PC-3 (cell line): ENCODE results near the gene FRMD5. TPM values are rescaled to one million over a fixed set of nuclear protein-coding genes. Genes with fewer than 3 reads are reported as not detected.
"Not testable (repeated sequence)": the region's sequence is repeated elsewhere in the genome, so short reads cannot be mapped to it uniquely, and the experiment has no call there.

Experiments used
- ATAC-seq: fragments of 200-7000 bp; cut with Tn5 transposase; 2 replicates; pipeline ENCODE4 v1.9.1; 2020; ENCODE audit warnings: mild to moderate bottlenecking, moderate library complexity
- BruUV-seq: library from RNA; stranded (reverse); fragments of 400-500 nt; replicated peaks from 2 replicates; lab custom pipeline; 2021; lab: Mats Ljungman, UMichigan
- CTCF ChIA-PET: fragments of 300-600 bp; sonication (Branson Sonifier 250); formaldehyde crosslinking; loops from one replicate; lab custom pipeline; 2022; ENCODE audit warnings: antibody characterized with exemption; lab: Charles Lee
- POLR2A ChIA-PET: fragments of 300-600 bp; sonication (Branson Sonifier 250); formaldehyde crosslinking; loops from one replicate; lab custom pipeline; 2022; ENCODE audit warnings: antibody characterized with exemption; ENCODE audit not compliant: unreplicated experiment; lab: Charles Lee
- DNase-seq: peaks from one replicate; pipeline ENCODE4 v3.0.0-alpha.2; 2015
- H2AFZ ChIP-seq: fragments of 300-600 bp; sonication (generic); 2 replicates; pipeline ENCODE4 v1.6.0; 2016; ENCODE audit warnings: antibody characterized with exemption, low read length
- H3F3A ChIP-seq: fragments of 300-600 bp; sonication (generic); one replicate; pipeline ENCODE4 v1.6.0; 2017; ENCODE audit warnings: antibody characterized with exemption, low read length, control low read depth, mild to moderate bottlenecking; ENCODE audit not compliant: unreplicated experiment
- H3K27ac ChIP-seq: fragments of 300-600 bp; sonication (generic); 2 replicates; pipeline ENCODE4 v1.5.1; 2016; ENCODE audit warnings: mild to moderate bottlenecking, low read length
- H3K27me3 ChIP-seq: fragments of 300-600 bp; sonication (generic); 2 replicates; pipeline ENCODE4 v1.6.1; 2016; ENCODE audit warnings: low read length, mixed read lengths
- H3K36me3 ChIP-seq: fragments of 300-600 bp; sonication (generic); 2 replicates; pipeline ENCODE4 v1.6.1; 2016; ENCODE audit warnings: low read depth, mixed run types, low read length, mixed read lengths
- H3K4me1 ChIP-seq: fragments of 300-600 bp; sonication (generic); 2 replicates; pipeline ENCODE4 v1.5.1; 2016; ENCODE audit warnings: low read length; ENCODE audit not compliant: insufficient read depth
- H3K4me2 ChIP-seq: fragments of 300-600 bp; sonication (generic); 2 replicates; pipeline ENCODE4 v1.6.0; 2016; ENCODE audit warnings: low read length
- H3K4me3 ChIP-seq: fragments of 300-600 bp; sonication (generic); 2 replicates; pipeline ENCODE4 v1.5.1; 2016; ENCODE audit warnings: mild to moderate bottlenecking, low read length, mixed read lengths
- H3K79me2 ChIP-seq: fragments of 300-600 bp; sonication (generic); 2 replicates; pipeline ENCODE4 v1.6.1; 2017; ENCODE audit warnings: low read length, mixed read lengths
- H3K9ac ChIP-seq: fragments of 300-600 bp; sonication (generic); 2 replicates; pipeline ENCODE4 v1.6.0; 2016; ENCODE audit warnings: mild to moderate bottlenecking, low read length
- H3K9me2 ChIP-seq: fragments of 300-600 bp; sonication (generic); replicated peaks from 2 replicates; pipeline ENCODE4 v1.6.1; 2016; ENCODE audit warnings: mixed run types, low read length, mixed read lengths
- H3K9me3 ChIP-seq: fragments of 300-600 bp; sonication (generic); 2 replicates; pipeline ENCODE4 v1.6.1; 2016; ENCODE audit warnings: low read length, mixed read lengths
- H4K20me1 ChIP-seq: fragments of 300-600 bp; sonication (generic); 2 replicates; pipeline ENCODE4 v1.6.1; 2016; ENCODE audit warnings: low read length, mixed read lengths
- EZH2 ChIP-seq: fragments of 300-600 bp; sonication (generic); IDR thresholded peaks from one replicate; pipeline ENCODE4 v1.6.1; 2017; ENCODE audit warnings: antibody characterized with exemption, mild to moderate bottlenecking, low read length; ENCODE audit not compliant: unreplicated experiment
- EZH2phosphoT487 ChIP-seq: fragments of 300-600 bp; sonication (generic); IDR thresholded peaks from 2 replicates; pipeline ENCODE4 v1.6.1; 2018; ENCODE audit warnings: mild to moderate bottlenecking, antibody characterized with exemption, low read length, borderline replicate concordance
- intact Hi-C: fragments of 100-400 bp; cut with micrococcal nuclease; formaldehyde crosslinking; loops from 2 replicates; pipeline ENCODE4 v1.9.0; 2023
- total RNA-seq: library from RNA; depleted of rRNA; stranded (reverse); fragments of >200 nt; gene quantifications from 2 replicates; pipeline ENCODE4 v1.2.3, GENCODE V29; 2014
- TF ChIP-seq, protein P1 (sequence below): fragments of 300-600 bp; sonication (generic); conservative IDR thresholded peaks from 2 replicates; pipeline ENCODE4 v1.5.1; 2017; ENCODE audit warnings: antibody characterized with exemption, low read depth, mild to moderate bottlenecking, low read length

FRMD5 gene
- total RNA-seq, 1 experiment from 2014 or later: 8.7 TPM

DNA sequence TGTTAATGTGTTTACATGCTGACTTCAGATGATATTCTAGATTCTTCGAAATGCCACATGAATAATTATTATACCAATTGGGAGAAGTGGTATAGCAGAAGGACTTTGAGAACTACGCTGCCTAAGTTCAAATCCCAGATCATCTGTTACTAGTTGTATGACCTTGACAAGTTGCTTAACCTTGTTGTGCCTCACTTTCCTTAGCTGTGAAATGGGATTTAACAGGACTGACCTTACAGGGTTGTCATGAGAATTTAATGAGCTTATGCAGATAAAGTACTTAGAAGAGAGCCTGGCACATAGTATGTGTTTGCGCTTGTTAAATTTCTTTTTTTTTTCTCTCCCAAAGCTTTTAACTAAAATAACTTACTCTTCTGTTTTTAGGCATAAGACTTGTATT is 343.8 kb downstream of the FRMD5 start:
- CTCF ChIA-PET: no interaction called here
- ATAC-seq (no peak), DNase-seq (no peak)
- no peaks in the 10 kb centered on the region for H3K9me2 ChIP-seq
- TF ChIP-seq, protein P1, sequence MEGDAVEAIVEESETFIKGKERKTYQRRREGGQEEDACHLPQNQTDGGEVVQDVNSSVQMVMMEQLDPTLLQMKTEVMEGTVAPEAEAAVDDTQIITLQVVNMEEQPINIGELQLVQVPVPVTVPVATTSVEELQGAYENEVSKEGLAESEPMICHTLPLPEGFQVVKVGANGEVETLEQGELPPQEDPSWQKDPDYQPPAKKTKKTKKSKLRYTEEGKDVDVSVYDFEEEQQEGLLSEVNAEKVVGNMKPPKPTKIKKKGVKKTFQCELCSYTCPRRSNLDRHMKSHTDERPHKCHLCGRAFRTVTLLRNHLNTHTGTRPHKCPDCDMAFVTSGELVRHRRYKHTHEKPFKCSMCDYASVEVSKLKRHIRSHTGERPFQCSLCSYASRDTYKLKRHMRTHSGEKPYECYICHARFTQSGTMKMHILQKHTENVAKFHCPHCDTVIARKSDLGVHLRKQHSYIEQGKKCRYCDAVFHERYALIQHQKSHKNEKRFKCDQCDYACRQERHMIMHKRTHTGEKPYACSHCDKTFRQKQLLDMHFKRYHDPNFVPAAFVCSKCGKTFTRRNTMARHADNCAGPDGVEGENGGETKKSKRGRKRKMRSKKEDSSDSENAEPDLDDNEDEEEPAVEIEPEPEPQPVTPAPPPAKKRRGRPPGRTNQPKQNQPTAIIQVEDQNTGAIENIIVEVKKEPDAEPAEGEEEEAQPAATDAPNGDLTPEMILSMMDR: no peak
- TF ChIP-seq EZH2: no peak
- no peak for TF ChIP-seq EZH2phosphoT487
- no peak overlapping the region for H3K4me2 ChIP-seq
- H4K20me1 ChIP-seq: no peaks in the 10 kb centered on the region
- no TSS peak for BruUV-seq
- H3K4me1 ChIP-seq: no peaks in the 10 kb centered on the region
- intact Hi-C loops: no loop called here
- peaks cover 27% of the 10 kb centered on the region for H3K36me3 ChIP-seq
- H3K79me2 ChIP-seq: no peaks in the 10 kb centered on the region
- H3K9me3 ChIP-seq: no peaks in the 10 kb centered on the region
- H3K27me3 ChIP-seq: no peaks in the 10 kb centered on the region
- H2AFZ ChIP-seq: no peak overlapping the region
- H3K4me3 ChIP-seq: no peak overlapping the region
- no peaks in the 10 kb centered on the region for H3F3A ChIP-seq
- POLR2A ChIA-PET: no interaction called here
- no peak overlapping the region for H3K27ac ChIP-seq
- H3K9ac ChIP-seq: no peak overlapping the region

GRCh38 chr15:43845421-43845820 is 349.6 kb downstream of the FRMD5 start:
- Histone ChIP-seq H3F3A (no peaks in the 10 kb centered on the region), H3K4me2 (no peak overlapping the region), H3K9me3 (no peaks in the 10 kb centered on the region), H3K27ac (no peak overlapping the region), H2AFZ (no peak overlapping the region), H3K27me3 (no peaks in the 10 kb centered on the region), H4K20me1 (no peaks in the 10 kb centered on the region), H3K9me2 (no peaks in the 10 kb centered on the region), H3K4me3 (no peak overlapping the region), H3K79me2 (no peaks in the 10 kb centered on the region), H3K4me1 (no peaks in the 10 kb centered on the region), H3K36me3 (peaks cover 29% of the 10 kb centered on the region), H3K9ac (no peak overlapping the region)
- no peak for ATAC-seq
- BruUV-seq: no TSS peak
- ChIA-PET POLR2A (no interaction called here), CTCF (no interaction called here)
- TF ChIP-seq EZH2phosphoT487 (no peak), EZH2 (no peak)
- TF ChIP-seq, protein P1: no peak
- DNase-seq: no peak
- intact Hi-C loops: no loop called here

GRCh38 chr15:43832485-43832884 is 362.6 kb downstream of the FRMD5 start:
- H3K9ac ChIP-seq, BruUV-seq, H3K4me3 ChIP-seq, H3K9me3 ChIP-seq, POLR2A ChIA-PET, DNase-seq, H4K20me1 ChIP-seq, CTCF ChIA-PET, H3K27me3 ChIP-seq, H3K9me2 ChIP-seq, H3K27ac ChIP-seq, H2AFZ ChIP-seq, intact Hi-C loops, H3K4me2 ChIP-seq, H3F3A ChIP-seq, ATAC-seq: not testable (repeated sequence)
- peaks cover 22% of the 10 kb centered on the region for H3K36me3 ChIP-seq
- peaks cover 43% of the 10 kb centered on the region for H3K79me2 ChIP-seq
- H3K4me1 ChIP-seq: peaks cover 14% of the 10 kb centered on the region; the same call in 1 of the 2 replicates

DNA sequence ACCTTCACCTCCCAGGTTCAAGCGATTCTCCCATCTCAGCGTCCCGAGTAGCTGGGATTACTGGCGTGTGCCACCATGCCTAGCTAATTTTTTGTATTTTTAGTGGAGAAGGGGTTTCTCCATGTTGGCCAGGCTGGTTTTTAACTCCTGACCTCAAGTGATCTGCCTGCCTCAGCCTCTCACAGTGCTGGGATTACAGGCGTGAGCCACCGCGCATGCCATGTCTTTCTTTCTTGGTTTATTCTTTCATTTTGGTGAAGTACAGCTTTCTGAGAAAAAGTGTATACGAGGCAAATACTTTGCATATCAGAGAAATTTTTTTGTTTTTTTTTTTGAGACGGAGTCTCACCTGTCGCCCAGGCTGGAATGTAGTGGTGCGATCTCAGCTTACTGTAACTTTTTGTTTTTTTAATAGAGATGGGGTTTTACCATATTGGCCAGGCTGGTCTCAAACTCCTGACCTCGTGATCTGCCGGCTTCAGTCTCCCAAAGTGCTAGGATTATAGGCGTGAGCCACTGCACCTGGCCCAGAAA is 363.5 kb downstream of the FRMD5 start:
- H3K9ac ChIP-seq, intact Hi-C loops, H3F3A ChIP-seq, H3K4me2 ChIP-seq, H2AFZ ChIP-seq, BruUV-seq, H3K27ac ChIP-seq, CTCF ChIA-PET, H3K9me3 ChIP-seq, ATAC-seq, DNase-seq, H3K27me3 ChIP-seq, H3K4me3 ChIP-seq, H3K9me2 ChIP-seq, H4K20me1 ChIP-seq: not testable (repeated sequence)
- Histone ChIP-seq H3K36me3 (peaks cover 17% of the 10 kb centered on the region), H3K4me1 (peaks cover 14% of the 10 kb centered on the region; the same call in 1 of the 2 replicates), H3K79me2 (peaks cover 51% of the 10 kb centered on the region)
- POLR2A ChIA-PET: interaction anchor here (0.6 kb wide), 1 partner anchor 37 kb away, joined by 3 read pairs; no protein-coding TSS in a partner anchor

DNA sequence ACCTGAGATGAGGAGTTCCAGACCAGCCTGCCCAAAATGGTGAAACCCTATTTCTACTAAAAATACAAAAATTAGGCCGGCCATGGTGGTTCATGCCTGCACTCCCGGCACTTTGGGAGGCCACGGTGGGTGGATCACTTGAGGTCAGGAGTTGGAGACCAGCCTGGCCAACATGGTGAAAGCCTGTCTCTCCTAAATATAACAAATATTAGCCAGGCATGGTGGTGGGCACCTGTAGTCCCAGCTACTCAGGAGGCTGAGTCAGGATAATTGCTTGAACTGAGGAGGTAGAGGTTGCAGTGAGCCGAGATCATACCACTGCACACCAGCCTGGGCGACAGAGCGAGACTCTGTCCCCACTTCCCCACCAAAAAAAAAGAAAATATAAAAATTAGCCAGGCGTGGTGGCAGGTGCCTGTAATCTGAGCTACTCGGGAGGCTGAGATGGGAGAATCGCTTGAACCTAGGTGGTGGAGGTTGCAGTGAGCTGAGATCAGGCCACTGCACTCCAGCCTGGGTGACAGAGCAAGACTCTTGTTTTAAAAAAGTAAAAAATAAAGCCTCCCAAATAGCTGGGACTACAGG is 364.3 kb downstream of the FRMD5 start:
- DNase-seq, ATAC-seq, H2AFZ ChIP-seq, H3K27ac ChIP-seq, CTCF ChIA-PET, H3K27me3 ChIP-seq, H3K4me3 ChIP-seq, H3K9ac ChIP-seq, H3K9me2 ChIP-seq, H3K4me2 ChIP-seq, H3K9me3 ChIP-seq, H3F3A ChIP-seq, POLR2A ChIA-PET, intact Hi-C loops, BruUV-seq, H4K20me1 ChIP-seq: not testable (repeated sequence)
- Histone ChIP-seq H3K36me3 (peaks cover 12% of the 10 kb centered on the region), H3K4me1 (peaks cover 19% of the 10 kb centered on the region; the same call in 1 of the 2 replicates), H3K79me2 (peaks cover 59% of the 10 kb centered on the region)
